ENCODE data around the gene NHEJ1. TPM values are rescaled to one million over a fixed set of nuclear protein-coding genes. Genes with fewer than 3 reads are reported as not detected.
A peak's percentile ranks its signal among the peaks of the same experiment; 100 is the strongest.

The NHEJ1 gene
- total and polyA plus RNA-seq, 3 experiments from 2014 or later: 22.4 to 26.3 (median 24.5) TPM

GRCh38 chr2:219119422-219120043, 41.1 kb downstream of the NHEJ1 start:
- no peaks in the 10 kb centered on the region for H3K9me3 ChIP-seq (ENCODE audit: low read length)
- Mint-ChIP-seq H3K4me3 (no peak overlapping the region), H3K4me1 (peaks cover 15 to 16% (median 16%) of the 10 kb centered on the region in 3 donors), H3K36me3 (peaks cover 0 to 8% (median 7%) of the 10 kb centered on the region in 3 donors), H3K27me3 (no peaks in the 10 kb centered on the region), H3K9me3 (no peaks in the 10 kb centered on the region), H3K27ac (no peak overlapping the region)
- no peak overlapping the region for H3K4me3 ChIP-seq (ENCODE audit: low read length)
- ChIA-PET CTCF (interaction anchor here (0.7 to 6.5 kb wide), 16 partner anchors 9 to 267 kb away, joined by 3 to 38 read pairs (median 3); no protein-coding TSS in a partner anchor), POLR2A (no interaction called here)
- DNase-seq: peak; percentile 21 to 66 (median 38)
- H3K27me3 ChIP-seq (ENCODE audit: insufficient read depth, low read length, poor library complexity, severe bottlenecking): no peaks in the 10 kb centered on the region
- H3K27ac ChIP-seq (ENCODE audit: low read depth, low read length): no peak overlapping the region
- peaks cover 5% of the 10 kb centered on the region for H3K4me1 ChIP-seq (ENCODE audit: insufficient read depth, low read length)
- H3K36me3 ChIP-seq (ENCODE audit: insufficient read depth, low read length): no peaks in the 10 kb centered on the region

- no peaks in the 10 kb centered on the region for H3K4me1 ChIP-seq (ENCODE audit: insufficient read depth, low read length)
- CTCF ChIA-PET: interaction anchor here (1.0 to 6.5 kb wide), 5 partner anchors 43 to 138 kb away, joined by 3 to 38 read pairs (median 5); no protein-coding TSS in a partner anchor
Observed at GRCh38 chr2:219118504-219118903, 42.1 kb downstream of the NHEJ1 start.

GRCh38 chr2:219116776-219117646, 43.6 kb downstream of the NHEJ1 start:
- H3K9me3 Mint-ChIP-seq: no peaks in the 10 kb centered on the region
- Histone ChIP-seq H3K9me3 (ENCODE audit: low read length) (no peaks in the 10 kb centered on the region), H3K27me3 (ENCODE audit: insufficient read depth, low read length, poor library complexity, severe bottlenecking) (no peaks in the 10 kb centered on the region), H3K27ac (ENCODE audit: low read depth, low read length) (no peak overlapping the region), H3K4me1 (ENCODE audit: insufficient read depth, low read length) (no peaks in the 10 kb centered on the region), H3K36me3 (ENCODE audit: insufficient read depth, low read length) (no peaks in the 10 kb centered on the region), H3K4me3 (ENCODE audit: low read length) (no peak overlapping the region)
- peak overlapping the region in 1 of 8 donors; percentile 23 for H3K27ac Mint-ChIP-seq
- H3K36me3 Mint-ChIP-seq: peaks cover 0 to 13% (median 10%) of the 10 kb centered on the region in 3 donors
- H3K27me3 Mint-ChIP-seq: no peaks in the 10 kb centered on the region
- ChIA-PET POLR2A (interaction anchor here (0.7 kb wide), 1 partner anchor 13 kb away, joined by 3 read pairs; no protein-coding TSS in a partner anchor), CTCF (interaction anchor here (1.2 to 6.5 kb wide), 4 partner anchors 13 to 88 kb away, joined by 5 to 38 read pairs (median 6); no protein-coding TSS in a partner anchor)
- H3K4me1 Mint-ChIP-seq: peaks cover 0 to 4% (median 0%) of the 10 kb centered on the region in 3 donors
- no peak overlapping the region for H3K4me3 Mint-ChIP-seq
- DNase-seq: no peak

More at GRCh38 chr2:219118504-219118903, 42.1 kb downstream of the NHEJ1 start:
- Mint-ChIP-seq H3K36me3 (peaks cover 0 to 9% (median 8%) of the 10 kb centered on the region in 3 donors), H3K4me3 (no peak overlapping the region), H3K27ac (no peak overlapping the region), H3K4me1 (peaks cover 6 to 9% (median 6%) of the 10 kb centered on the region in 3 donors), H3K9me3 (no peaks in the 10 kb centered on the region), H3K27me3 (no peaks in the 10 kb centered on the region)
- Histone ChIP-seq H3K4me3 (ENCODE audit: low read length) (no peak overlapping the region), H3K36me3 (ENCODE audit: insufficient read depth, low read length) (no peaks in the 10 kb centered on the region), H3K27me3 (ENCODE audit: insufficient read depth, low read length, poor library complexity, severe bottlenecking) (no peaks in the 10 kb centered on the region), H3K27ac (ENCODE audit: low read depth, low read length) (no peak overlapping the region), H3K9me3 (ENCODE audit: low read length) (no peaks in the 10 kb centered on the region)
- DNase-seq: no peak
- POLR2A ChIA-PET: no interaction called here

- Histone ChIP-seq H3K27me3 (ENCODE audit: insufficient read depth, low read length, poor library complexity, severe bottlenecking) (no peaks in the 10 kb centered on the region), H3K4me3 (ENCODE audit: low read length) (no peak overlapping the region), H3K27ac (ENCODE audit: low read depth, low read length) (no peak overlapping the region), H3K4me1 (ENCODE audit: insufficient read depth, low read length) (peaks cover 6% of the 10 kb centered on the region), H3K9me3 (ENCODE audit: low read length) (no peaks in the 10 kb centered on the region), H3K36me3 (ENCODE audit: insufficient read depth, low read length) (no peaks in the 10 kb centered on the region)
- Mint-ChIP-seq H3K27me3 (no peaks in the 10 kb centered on the region), H3K4me1 (peaks cover 2 to 9% (median 7%) of the 10 kb centered on the region in 3 donors), H3K4me3 (no peak overlapping the region), H3K9me3 (no peaks in the 10 kb centered on the region), H3K27ac (no peak overlapping the region), H3K36me3 (peaks cover 0 to 9% (median 6%) of the 10 kb centered on the region in 3 donors)
- DNase-seq: no peak
- ChIA-PET CTCF (interaction anchor here (1.1 to 1.4 kb wide), 2 partner anchors 9 to 55 kb away, joined by 4 to 5 read pairs; no protein-coding TSS in a partner anchor), POLR2A (interaction anchor here (0.6 kb wide), 1 partner anchor 78 kb away, joined by 6 read pairs; no protein-coding TSS in a partner anchor)
Observed at GRCh38 chr2:219112651-219113338, 47.8 kb downstream of the NHEJ1 start.

- no peaks in the 10 kb centered on the region for H3K36me3 ChIP-seq (ENCODE audit: insufficient read depth, low read length)
- ChIA-PET CTCF (interaction anchor here (1.1 to 1.4 kb wide), 2 partner anchors 8 to 54 kb away, joined by 4 to 5 read pairs; no protein-coding TSS in a partner anchor), POLR2A (interaction anchor here (0.6 kb wide), 1 partner anchor 77 kb away, joined by 6 read pairs; no protein-coding TSS in a partner anchor)
- H3K27me3 Mint-ChIP-seq: no peaks in the 10 kb centered on the region
- H3K4me3 Mint-ChIP-seq: no peak overlapping the region
- H3K27me3 ChIP-seq (ENCODE audit: insufficient read depth, low read length, poor library complexity, severe bottlenecking): no peaks in the 10 kb centered on the region
- no peak overlapping the region for H3K27ac Mint-ChIP-seq
- DNase-seq: no peak
- no peak overlapping the region for H3K27ac ChIP-seq (ENCODE audit: low read depth, low read length)
- H3K9me3 ChIP-seq (ENCODE audit: low read length): no peaks in the 10 kb centered on the region
- peaks cover 0 to 9% (median 5%) of the 10 kb centered on the region in 3 donors for H3K36me3 Mint-ChIP-seq
- H3K4me1 Mint-ChIP-seq: peaks cover 6 to 12% (median 9%) of the 10 kb centered on the region in 3 donors
- H3K4me1 ChIP-seq (ENCODE audit: insufficient read depth, low read length): peaks cover 6% of the 10 kb centered on the region
- no peaks in the 10 kb centered on the region for H3K9me3 Mint-ChIP-seq
- H3K4me3 ChIP-seq (ENCODE audit: low read length): no peak overlapping the region
Observed at GRCh38 chr2:219112062-219112406, 48.6 kb downstream of the NHEJ1 start.

- Mint-ChIP-seq H3K27me3 (no peaks in the 10 kb centered on the region), H3K9me3 (no peaks in the 10 kb centered on the region), H3K4me1 (peaks cover 9 to 18% (median 11%) of the 10 kb centered on the region in 3 donors), H3K27ac (no peak overlapping the region), H3K36me3 (peaks cover 0 to 9% (median 4%) of the 10 kb centered on the region in 3 donors), H3K4me3 (no peak overlapping the region)
- Histone ChIP-seq H3K9me3 (ENCODE audit: low read length) (no peaks in the 10 kb centered on the region), H3K4me1 (ENCODE audit: insufficient read depth, low read length) (peaks cover 6% of the 10 kb centered on the region), H3K4me3 (ENCODE audit: low read length) (no peak overlapping the region), H3K27me3 (ENCODE audit: insufficient read depth, low read length, poor library complexity, severe bottlenecking) (no peaks in the 10 kb centered on the region), H3K36me3 (ENCODE audit: insufficient read depth, low read length) (no peaks in the 10 kb centered on the region), H3K27ac (ENCODE audit: low read depth, low read length) (no peak overlapping the region)
- ChIA-PET POLR2A (interaction anchor here (0.6 kb wide), 1 partner anchor 76 kb away, joined by 6 read pairs; no protein-coding TSS in a partner anchor), CTCF (interaction anchor here (1.1 to 1.4 kb wide), 3 partner anchors 8 to 53 kb away, joined by 4 to 5 read pairs (median 5); no protein-coding TSS in a partner anchor)
- no peak for DNase-seq
Observed at GRCh38 chr2:219111375-219112061, 49.1 kb downstream of the NHEJ1 start.

GRCh38 chr2:219109471-219109870, 51.1 kb downstream of the NHEJ1 start:
- Histone ChIP-seq H3K4me1 (ENCODE audit: insufficient read depth, low read length) (peaks cover 10% of the 10 kb centered on the region), H3K27ac (ENCODE audit: low read depth, low read length) (no peak overlapping the region), H3K4me3 (ENCODE audit: low read length) (no peak overlapping the region), H3K36me3 (ENCODE audit: insufficient read depth, low read length) (no peaks in the 10 kb centered on the region), H3K9me3 (ENCODE audit: low read length) (no peaks in the 10 kb centered on the region), H3K27me3 (ENCODE audit: insufficient read depth, low read length, poor library complexity, severe bottlenecking) (no peaks in the 10 kb centered on the region)
- Mint-ChIP-seq H3K4me3 (no peak overlapping the region), H3K36me3 (peaks cover 0 to 6% (median 4%) of the 10 kb centered on the region in 3 donors), H3K4me1 (peaks cover 16 to 37% (median 29%) of the 10 kb centered on the region in 3 donors), H3K27ac (no peak overlapping the region), H3K9me3 (no peaks in the 10 kb centered on the region), H3K27me3 (no peaks in the 10 kb centered on the region)
- ChIA-PET POLR2A (no interaction called here), CTCF (interaction anchor here (1.0 kb wide), 1 partner anchor 129 kb away, joined by 3 read pairs; no protein-coding TSS in a partner anchor)
- DNase-seq: peak in 2 of 5 donors; percentile 15 to 74

Data from CD8-positive, alpha-beta memory T cell (primary cell).